Stimulated activated CD4-positive, alpha-beta T cell treated with anti-CD3 and anti-CD28 coated beads, Interleukin-12 subunit alpha, Interleukin-12 subunit beta, amount 100 ng/mL, for 4 hours (primary cell): ENCODE data around the gene EGF.

Source experiments
- DNase-seq: peaks from one replicate; pipeline ENCODE4 v3.0.0-alpha.2; 2020

The EGF gene

DNA sequence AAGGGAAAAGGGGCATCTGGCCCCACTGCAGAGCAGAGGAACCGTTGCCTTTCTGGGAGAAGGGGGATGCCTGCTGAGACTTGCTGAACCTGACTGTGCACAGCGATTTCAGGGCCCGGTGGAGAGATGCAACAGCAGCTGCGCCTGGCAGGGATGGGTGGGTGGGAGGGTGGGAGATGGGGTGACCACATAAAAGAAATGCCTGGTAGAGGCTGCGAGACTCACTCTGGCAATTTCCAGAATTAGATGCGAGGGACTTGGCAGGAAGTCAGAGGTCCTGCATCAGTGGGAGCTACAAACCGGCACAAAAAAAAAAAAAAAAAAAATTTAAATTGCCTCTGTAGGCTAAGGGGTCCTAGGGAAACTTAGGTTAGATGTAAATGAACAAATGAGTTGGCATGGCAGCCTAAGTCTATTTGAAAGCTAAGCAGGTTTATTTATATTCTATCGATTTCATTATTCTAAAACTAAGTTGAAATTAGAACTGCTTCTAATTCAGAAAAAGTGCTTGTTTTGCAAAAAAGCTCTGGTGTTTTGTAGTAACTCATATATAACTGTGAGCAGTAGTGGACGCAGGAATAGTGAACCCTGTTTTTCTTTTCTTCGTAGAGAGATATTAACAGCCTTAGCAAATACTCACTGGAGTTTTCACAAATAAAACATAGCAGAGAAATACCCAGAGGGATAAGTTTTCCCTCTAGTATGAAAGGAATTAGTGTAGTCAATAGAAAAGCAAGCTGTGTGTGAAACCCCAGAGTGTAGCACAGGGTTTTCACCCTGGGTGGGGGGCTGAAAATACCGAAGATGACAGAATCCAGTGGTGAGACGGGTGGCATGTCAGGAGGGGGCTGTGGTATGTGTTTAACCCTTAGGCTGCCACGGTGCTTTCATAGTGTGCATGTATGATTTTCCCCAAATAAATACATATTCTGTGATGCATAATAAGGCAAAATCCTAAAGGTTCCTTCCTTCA, 130.1 kb downstream of the EGF start:
- no peak for DNase-seq

DNA sequence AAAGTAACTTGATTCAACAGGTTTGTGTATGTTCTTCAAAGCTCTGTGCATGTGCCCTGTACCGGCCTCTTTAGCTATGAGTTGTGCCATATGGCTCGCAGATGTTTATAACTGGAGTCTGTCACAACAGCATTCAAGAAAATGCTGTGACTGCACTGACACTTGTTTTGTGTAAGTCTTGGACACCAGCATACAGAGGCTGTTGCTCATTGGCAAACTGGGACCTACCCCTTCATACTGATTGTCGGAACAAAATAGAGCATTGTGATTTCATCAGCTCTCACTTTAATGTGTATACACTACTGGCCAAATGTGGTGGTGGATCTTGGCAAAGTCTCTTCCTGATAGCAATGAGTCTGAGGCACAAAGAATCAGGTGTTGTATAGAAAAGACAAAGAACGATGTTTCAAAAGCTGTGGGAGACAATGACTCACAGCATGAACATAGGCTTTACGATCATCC, 133.9 kb downstream of the EGF start:
- DNase-seq = no peak

DNA sequence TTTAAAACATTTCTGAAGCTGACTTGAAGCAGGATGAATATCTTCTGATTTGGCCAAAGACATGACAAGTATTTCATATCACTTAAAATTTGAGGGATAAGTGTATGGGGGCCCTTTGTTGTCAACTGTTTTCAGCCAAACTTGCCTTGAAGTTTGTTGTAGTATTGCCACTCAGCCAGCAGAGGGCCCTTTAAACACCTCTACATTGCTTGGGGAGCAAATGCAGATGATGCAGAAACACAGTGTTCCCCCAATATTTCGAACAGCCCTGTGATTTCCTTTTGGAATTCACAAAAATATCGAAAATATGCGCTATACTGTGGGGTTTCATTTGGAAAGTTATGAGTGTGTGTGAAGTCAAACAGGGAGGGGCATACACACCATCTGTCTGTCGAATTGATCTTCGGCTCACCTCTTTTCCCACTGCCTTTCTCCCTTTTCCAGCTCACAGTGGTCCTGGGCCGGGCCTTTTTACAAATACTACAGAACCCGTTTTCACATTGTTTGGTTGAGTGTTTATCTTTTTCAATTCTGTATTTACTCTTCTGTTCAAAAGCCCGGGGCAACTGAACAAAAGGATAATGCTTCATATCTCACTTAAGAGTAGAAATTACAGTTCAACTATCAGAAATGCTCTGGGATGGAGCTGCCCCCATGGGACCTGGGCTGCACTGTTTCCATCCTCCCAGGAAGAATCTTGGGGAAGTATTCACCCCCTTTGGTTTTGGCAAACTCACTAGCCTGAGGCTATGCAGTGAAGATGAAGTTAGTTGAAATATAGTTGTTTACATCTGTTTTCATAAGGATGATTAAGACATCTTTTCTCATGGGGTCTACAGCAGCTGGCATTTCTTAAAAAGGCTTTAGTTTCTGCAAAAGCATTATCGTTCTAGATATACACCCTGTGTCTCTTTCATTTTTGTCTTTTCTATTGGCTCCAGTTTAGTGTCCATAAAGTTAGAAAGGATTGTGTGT, 137.6 kb downstream of the EGF start:
- peak; percentile 32 for DNase-seq

DNA sequence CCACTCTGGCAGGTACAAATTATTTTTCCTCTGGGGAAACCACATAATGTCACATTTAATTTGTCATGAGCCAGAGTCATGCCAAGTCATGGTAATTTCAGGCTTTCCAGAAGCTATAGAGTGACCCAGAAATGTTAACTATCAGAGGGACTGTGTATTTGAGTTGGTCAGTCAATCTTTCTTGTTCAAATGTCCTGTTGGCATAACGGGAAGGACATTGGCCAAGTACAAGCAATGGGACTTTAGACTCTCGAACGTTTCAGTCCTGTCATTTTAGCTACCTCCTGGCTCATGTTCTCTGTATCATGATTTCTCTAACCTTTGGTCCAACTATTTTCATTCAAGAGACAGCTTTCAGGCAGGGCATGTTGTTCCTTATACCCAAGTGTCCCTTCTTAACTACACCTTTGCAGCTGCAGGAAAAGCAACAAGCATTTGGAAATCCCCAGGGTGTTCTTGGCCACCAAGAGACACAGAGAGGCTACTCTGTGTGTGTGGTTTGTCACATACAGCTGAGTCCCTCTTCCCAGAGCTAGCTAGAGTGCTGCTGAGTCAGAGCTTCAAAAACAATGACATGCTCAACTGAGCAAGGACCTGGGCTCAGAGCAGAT, 142.6 kb downstream of the EGF start:
- DNase-seq = no peak

DNA sequence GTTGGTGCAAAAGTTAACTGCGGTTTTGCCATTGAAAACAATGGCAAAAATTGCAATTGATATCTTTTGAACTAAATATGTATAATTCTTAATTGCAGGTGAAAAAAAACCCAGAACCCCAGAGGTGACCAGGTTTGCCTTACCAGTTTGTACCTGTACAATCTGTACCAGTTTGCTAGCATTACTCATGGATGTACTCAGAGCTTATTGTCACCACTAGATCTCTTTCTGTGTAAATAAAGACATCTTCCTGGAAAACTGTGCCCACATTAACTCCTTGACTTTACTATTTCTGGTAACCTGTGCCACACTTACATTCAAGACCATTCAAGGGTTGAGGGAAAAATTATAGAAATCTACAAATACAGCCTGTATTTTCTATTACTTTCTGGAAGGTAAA, 146.0 kb downstream of the EGF start:
- DNase-seq = no peak

DNA sequence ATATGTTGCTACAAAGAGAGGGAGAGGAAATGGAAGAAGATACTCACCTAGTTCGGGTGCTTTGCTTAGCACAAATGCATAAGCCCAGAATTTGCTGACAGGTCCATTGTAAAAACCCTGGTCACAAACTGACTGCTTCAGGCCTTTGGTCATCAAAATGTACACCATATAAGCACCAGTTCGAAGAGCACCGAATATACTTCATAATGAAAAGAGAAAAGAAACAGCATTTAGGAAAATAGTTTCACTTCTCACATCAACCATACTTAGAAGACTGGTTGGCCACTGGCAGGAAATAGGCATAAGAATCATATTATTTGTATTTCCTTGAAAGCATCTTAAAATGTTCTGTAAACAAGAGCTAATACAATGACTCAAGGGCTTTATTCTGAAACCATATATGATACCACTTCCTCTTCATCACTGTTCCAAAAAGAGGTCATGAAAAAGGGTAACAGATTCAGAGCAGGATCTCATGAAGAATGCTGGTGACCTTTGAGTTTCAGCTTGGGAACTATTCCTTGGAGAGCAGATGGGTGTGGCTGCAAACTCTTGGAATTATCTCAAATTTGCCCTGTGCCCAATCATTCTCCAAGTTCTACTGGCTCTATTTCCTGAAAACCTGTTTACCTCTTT, 147.0 kb downstream of the EGF start:
- DNase-seq = no peak

DNA sequence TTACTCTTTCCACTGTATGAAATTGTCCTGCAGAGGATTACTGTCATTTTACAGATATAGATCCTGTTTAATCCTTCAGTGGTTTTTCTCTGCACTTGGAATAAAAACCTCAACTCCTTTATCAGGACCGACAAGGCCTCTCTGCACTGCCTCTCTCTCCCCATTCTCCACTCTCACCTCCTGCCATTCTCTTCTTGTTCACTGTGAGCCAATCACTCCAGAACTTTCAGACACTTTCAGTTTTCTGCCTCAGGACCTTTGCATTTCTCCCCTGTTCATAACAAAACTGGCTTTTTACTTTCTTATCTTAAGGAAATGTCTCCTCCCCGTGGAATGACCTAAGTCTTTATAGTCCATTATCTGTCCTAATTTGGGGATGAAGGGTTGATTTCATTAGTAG, 148.4 kb downstream of the EGF start:
- no peak for DNase-seq
